Astrocyte of the hippocampus (primary cell): ENCODE measurements around the gene CLUH.

Source experiments
- DNase-seq: peaks from one replicate; pipeline ENCODE4 v3.0.0; 2011; ENCODE audit warnings: low read depth, low spot score

The CLUH gene

GRCh38 chr17:2718150-2718938 is 6.8 kb upstream of the CLUH start:
- no peak for DNase-seq

GRCh38 chr17:2716649-2717048 is 5.1 kb upstream of the CLUH start:
- no peak for DNase-seq

- DNase-seq: no peak
Measured at GRCh38 chr17:2713881-2714280, 2.3 kb upstream of the CLUH start.

GRCh38 chr17:2712300-2713043 is 908 bp upstream of the CLUH start:
- DNase-seq: no peak

GRCh38 chr17:2710803-2711607 is 559 bp downstream of the CLUH start:
- peak; percentile 37 for DNase-seq

- no peak for DNase-seq
Measured at GRCh38 chr17:2710071-2710802, 1.3 kb downstream of the CLUH start.

- DNase-seq: no peak
Measured at GRCh38 chr17:2709183-2709661, 2.3 kb downstream of the CLUH start.

GRCh38 chr17:2708585-2709182 is 2.9 kb downstream of the CLUH start:
- no peak for DNase-seq

- DNase-seq: peak; percentile 43
Measured at GRCh38 chr17:2707721-2708584, 3.6 kb downstream of the CLUH start.

- no peak for DNase-seq
Measured at GRCh38 chr17:2706911-2707510, 4.6 kb downstream of the CLUH start.

- DNase-seq: no peak
Measured at GRCh38 chr17:2705888-2706795, 5.4 kb downstream of the CLUH start.

GRCh38 chr17:2705263-2705662 is 6.3 kb downstream of the CLUH start:
- DNase-seq: peak; percentile 78

- DNase-seq: no peak
Measured at GRCh38 chr17:2704890-2705248, 6.7 kb downstream of the CLUH start.

GRCh38 chr17:2704031-2704889 is 7.3 kb downstream of the CLUH start:
- no peak for DNase-seq

- no peak for DNase-seq
Measured at GRCh38 chr17:2703606-2704005, 8.0 kb downstream of the CLUH start.

GRCh38 chr17:2703181-2703580 is 8.4 kb downstream of the CLUH start:
- no peak for DNase-seq

- no peak for DNase-seq
Measured at GRCh38 chr17:2701996-2702741, 9.4 kb downstream of the CLUH start.
